ENCODE data around the gene STK32B. TPM values are rescaled to one million over a fixed set of nuclear protein-coding genes. Genes with fewer than 3 reads are reported as not detected.

Gene STK32B
- total RNA-seq, 4 donors from 2014 or later = 0.09 to 3.2 (median 0.38) TPM; not detected in 1

DNA sequence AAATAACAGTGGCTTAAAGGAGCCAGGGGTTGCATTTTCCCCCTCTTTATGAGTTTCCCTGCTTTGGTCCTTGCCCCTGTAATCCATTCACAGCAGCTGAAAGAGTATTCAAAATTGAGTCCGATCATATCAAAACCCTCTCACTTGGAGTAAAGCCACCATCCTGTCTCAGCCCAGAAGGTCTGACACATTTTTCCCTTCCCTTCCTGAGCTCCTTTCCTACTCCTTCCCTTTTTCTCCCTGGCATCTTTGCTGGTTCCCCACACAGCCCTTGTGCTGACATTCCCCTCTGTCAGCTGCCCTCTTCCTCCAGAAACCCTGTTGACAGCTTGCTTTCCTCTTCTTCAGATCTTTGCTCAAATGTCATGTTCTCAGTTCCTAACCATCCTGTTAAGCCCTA, 361.5 kb downstream of the STK32B start:
- H3K9me3 ChIP-seq = peaks cover 0 to 10% (median 0%) of the 10 kb centered on the region in 3 donors
- no peaks in the 10 kb centered on the region for H3K36me3 ChIP-seq
- H3K27ac ChIP-seq = no peak overlapping the region
- DNase-seq = no peak
- 88 to 90% methylated on average over 1 of the region's 1 CpG for WGBS, 2 donors
- no peaks in the 10 kb centered on the region for H3K4me1 ChIP-seq
- H3K4me3 ChIP-seq = no peak overlapping the region
- intact Hi-C loops (cut with DNase I) = no loop called here
- no peaks in the 10 kb centered on the region for H3K27me3 ChIP-seq
- TF ChIP-seq, protein P1, sequence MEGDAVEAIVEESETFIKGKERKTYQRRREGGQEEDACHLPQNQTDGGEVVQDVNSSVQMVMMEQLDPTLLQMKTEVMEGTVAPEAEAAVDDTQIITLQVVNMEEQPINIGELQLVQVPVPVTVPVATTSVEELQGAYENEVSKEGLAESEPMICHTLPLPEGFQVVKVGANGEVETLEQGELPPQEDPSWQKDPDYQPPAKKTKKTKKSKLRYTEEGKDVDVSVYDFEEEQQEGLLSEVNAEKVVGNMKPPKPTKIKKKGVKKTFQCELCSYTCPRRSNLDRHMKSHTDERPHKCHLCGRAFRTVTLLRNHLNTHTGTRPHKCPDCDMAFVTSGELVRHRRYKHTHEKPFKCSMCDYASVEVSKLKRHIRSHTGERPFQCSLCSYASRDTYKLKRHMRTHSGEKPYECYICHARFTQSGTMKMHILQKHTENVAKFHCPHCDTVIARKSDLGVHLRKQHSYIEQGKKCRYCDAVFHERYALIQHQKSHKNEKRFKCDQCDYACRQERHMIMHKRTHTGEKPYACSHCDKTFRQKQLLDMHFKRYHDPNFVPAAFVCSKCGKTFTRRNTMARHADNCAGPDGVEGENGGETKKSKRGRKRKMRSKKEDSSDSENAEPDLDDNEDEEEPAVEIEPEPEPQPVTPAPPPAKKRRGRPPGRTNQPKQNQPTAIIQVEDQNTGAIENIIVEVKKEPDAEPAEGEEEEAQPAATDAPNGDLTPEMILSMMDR (IDR thresholded peaks at IDR 0.05) = no peak
- TF ChIP-seq POLR2A (IDR thresholded peaks at IDR 0.05) = no peak

DNA sequence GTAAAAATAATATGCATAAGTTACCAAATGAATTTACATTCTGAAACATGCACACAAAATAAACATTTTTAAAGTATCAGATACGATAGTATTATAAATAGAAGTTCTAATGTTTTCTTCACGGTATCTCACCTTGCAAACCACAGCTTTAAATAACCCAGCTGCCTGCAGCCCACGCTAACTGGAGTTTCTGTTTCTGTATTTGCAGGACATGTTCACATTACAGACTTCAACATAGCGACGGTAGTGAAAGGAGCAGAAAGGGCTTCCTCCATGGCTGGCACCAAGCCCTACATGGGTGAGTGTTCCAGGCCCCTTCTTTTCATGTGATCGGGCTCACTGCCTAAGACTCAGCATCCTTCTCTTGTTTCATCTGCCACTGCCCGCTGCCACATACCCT, 365.4 kb downstream of the STK32B start:
- Histone ChIP-seq H3K4me3 (no peak overlapping the region), H3K27me3 (no peaks in the 10 kb centered on the region), H3K36me3 (no peaks in the 10 kb centered on the region), H3K9me3 (peaks cover 0 to 12% (median 0%) of the 10 kb centered on the region in 3 donors), H3K4me1 (no peaks in the 10 kb centered on the region), H3K27ac (no peak overlapping the region)
- WGBS, 2 donors = 82 to 83% methylated on average over 7 of the region's 7 CpGs
- no peak for TF ChIP-seq POLR2A (IDR thresholded peaks at IDR 0.05)
- TF ChIP-seq, protein P1 (IDR thresholded peaks at IDR 0.05) = no peak
- no peak for DNase-seq
- intact Hi-C loops (cut with DNase I) = no loop called here

DNA sequence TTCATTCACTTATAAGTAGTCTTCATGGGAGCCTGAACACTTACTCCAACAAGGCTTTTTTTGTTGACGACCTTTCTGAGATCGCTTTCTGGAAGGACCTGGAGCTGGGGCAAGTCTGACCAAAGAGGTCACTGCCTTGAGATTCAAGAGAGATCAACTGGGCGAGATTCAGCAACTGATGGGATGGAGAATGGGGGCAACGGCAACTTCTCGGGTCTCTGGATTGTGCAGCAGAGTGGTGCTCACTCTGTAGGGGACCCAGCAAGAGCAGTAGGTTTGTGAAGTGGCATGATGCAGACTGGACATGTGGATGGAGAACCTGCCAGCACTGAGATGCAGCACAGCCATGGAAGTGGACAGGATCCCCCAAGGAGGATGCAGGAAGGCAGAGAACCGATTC, 369.0 kb downstream of the STK32B start:
- no peak overlapping the region for H3K27ac ChIP-seq
- peaks cover 0 to 12% (median 0%) of the 10 kb centered on the region in 3 donors for H3K9me3 ChIP-seq
- no peaks in the 10 kb centered on the region for H3K4me1 ChIP-seq
- no peak overlapping the region for H3K4me3 ChIP-seq
- no peaks in the 10 kb centered on the region for H3K27me3 ChIP-seq
- no peak for DNase-seq
- TF ChIP-seq, protein P1 (IDR thresholded peaks at IDR 0.05) = no peak
- TF ChIP-seq POLR2A (IDR thresholded peaks at IDR 0.05) = no peak
- intact Hi-C loops (cut with DNase I) = no loop called here
- H3K36me3 ChIP-seq = no peaks in the 10 kb centered on the region
- WGBS, 2 donors = 85 to 86% methylated on average over 6 of the region's 6 CpGs

DNA sequence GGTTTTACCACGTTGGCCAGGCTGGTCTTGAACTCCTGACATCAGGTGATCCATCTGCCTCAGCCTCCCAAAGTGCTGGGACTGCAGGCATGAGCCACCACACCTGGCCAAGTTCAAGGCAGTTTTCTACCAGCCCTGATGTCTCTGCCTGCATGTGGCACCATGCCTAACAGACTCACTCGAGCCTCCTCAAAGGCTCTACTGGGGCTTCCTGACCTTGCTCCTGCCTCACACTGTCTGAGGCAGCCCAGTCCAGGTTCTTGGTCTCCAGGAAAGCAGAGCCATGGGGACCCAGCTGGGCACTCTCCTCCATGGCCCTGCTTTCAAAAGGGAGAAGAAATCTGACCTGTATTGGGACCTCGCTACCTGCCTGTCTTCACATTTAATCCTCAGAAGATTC, 370.1 kb downstream of the STK32B start:
- H3K9me3 ChIP-seq = peaks cover 0 to 12% (median 0%) of the 10 kb centered on the region in 3 donors
- H3K4me3 ChIP-seq = no peak overlapping the region
- H3K27me3 ChIP-seq = no peaks in the 10 kb centered on the region
- TF ChIP-seq, protein P1 (IDR thresholded peaks at IDR 0.05) = no peak
- no peak for TF ChIP-seq POLR2A (IDR thresholded peaks at IDR 0.05)
- no peak overlapping the region for H3K27ac ChIP-seq
- no peaks in the 10 kb centered on the region for H3K4me1 ChIP-seq
- intact Hi-C loops (cut with DNase I) = no loop called here
- DNase-seq = no peak
- 54 to 67% methylated on average over 2 to 3 of the region's 3 CpGs for WGBS, 2 donors
- no peaks in the 10 kb centered on the region for H3K36me3 ChIP-seq

DNA sequence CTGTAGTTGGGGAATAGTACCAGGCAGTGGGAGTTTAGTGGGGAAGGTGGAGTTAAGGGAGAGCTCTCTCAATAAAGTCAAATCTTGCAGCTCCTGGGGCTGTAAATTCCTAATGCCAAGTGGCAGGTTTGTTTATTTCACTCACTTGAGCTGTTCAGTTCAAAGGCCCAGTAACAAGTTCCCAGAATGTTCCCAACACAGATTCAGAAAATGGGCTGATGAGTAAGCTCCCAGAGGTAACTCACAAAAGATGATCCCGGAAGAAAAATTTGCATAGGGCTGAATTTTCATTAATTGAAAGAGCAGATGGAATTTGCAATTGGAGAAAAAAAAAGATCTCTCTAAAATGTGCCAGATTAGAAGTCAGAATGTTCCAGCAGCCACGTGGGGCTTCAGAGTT, 370.9 kb downstream of the STK32B start:
- TF ChIP-seq POLR2A (IDR thresholded peaks at IDR 0.05) = no peak
- H3K9me3 ChIP-seq = peaks cover 0 to 6% (median 0%) of the 10 kb centered on the region in 3 donors
- 52 to 54% methylated on average over 2 of the region's 2 CpGs for WGBS, 2 donors
- H3K4me3 ChIP-seq = no peak overlapping the region
- intact Hi-C loops (cut with DNase I) = no loop called here
- no peak overlapping the region for H3K27ac ChIP-seq
- no peaks in the 10 kb centered on the region for H3K4me1 ChIP-seq
- no peak for DNase-seq
- H3K27me3 ChIP-seq = no peaks in the 10 kb centered on the region
- no peaks in the 10 kb centered on the region for H3K36me3 ChIP-seq

DNA sequence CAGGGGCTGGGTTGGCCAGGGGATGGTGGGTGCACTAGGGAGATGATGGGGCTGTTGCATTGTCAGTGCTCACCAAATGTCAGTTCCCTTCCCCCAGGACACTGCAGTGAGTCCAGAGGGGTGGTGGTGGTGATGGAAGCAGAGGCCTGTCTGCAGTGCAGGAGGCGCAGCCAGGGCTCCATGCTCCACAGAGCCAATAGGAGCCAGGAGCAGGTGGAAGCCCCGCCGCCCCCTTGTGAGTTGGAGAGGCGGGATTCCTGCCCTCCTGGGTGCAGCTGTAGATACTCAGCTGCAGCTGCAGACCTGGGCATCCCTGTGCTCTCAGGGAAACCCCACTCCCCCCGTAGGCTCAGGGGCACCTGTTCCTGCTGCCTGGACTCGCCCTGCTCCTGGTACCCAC, 372.4 kb downstream of the STK32B start:
- Histone ChIP-seq H3K36me3 (no peaks in the 10 kb centered on the region), H3K4me1 (no peaks in the 10 kb centered on the region), H3K27ac (no peak overlapping the region), H3K9me3 (no peaks in the 10 kb centered on the region), H3K4me3 (no peak overlapping the region), H3K27me3 (no peaks in the 10 kb centered on the region)
- 84% methylated on average over 4 of the region's 6 CpGs; no CpG with 5 or more reads in 1 of the 2 donors for WGBS, 2 donors
- no peak for TF ChIP-seq POLR2A (IDR thresholded peaks at IDR 0.05)
- TF ChIP-seq, protein P1 (IDR thresholded peaks at IDR 0.05) = no peak
- intact Hi-C loops (cut with DNase I) = no loop called here
- no peak for DNase-seq
